K562 (cell line): ENCODE measurements around the gene GARNL3. TPM values are rescaled to one million over a fixed set of nuclear protein-coding genes. Genes with fewer than 3 reads are reported as not detected.

Experiments used
- ADNP ChIP-seq: fragments of 200-800 bp; sonication (Bioruptor generic); IDR thresholded peaks from 2 replicates; pipeline ENCODE4 v1.6.1; 2016; ENCODE audit warnings: missing genetic modification characterization, missing compliant biosample characterization
- ARNT ChIP-seq, 2 experiments: fragments of 450-650 bp; IDR thresholded peaks; 2 replicates each; pipeline ENCODE4 v1.6.1; 2016; ENCODE audit warnings: mild to moderate bottlenecking in 1 of 2
- BACH1 ChIP-seq: fragments of 200-800 bp; sonication (Bioruptor generic); IDR thresholded peaks from 2 replicates; pipeline ENCODE4 v1.6.1; 2016; ENCODE audit warnings: missing genetic modification characterization, missing compliant biosample characterization
- CTBP1 ChIP-seq: fragments of 450-650 bp; IDR thresholded peaks from 2 replicates; pipeline ENCODE4 v1.6.1; 2016; ENCODE audit warnings: borderline replicate concordance
- DACH1 ChIP-seq: fragments of 450-650 bp; IDR thresholded peaks from 2 replicates; pipeline ENCODE4 v1.6.1; 2018; ENCODE audit not compliant: partially characterized antibody
- ESRRA ChIP-seq: fragments of 450-650 bp; IDR thresholded peaks from 2 replicates; pipeline ENCODE4 v1.6.1; 2014; ENCODE audit warnings: low read depth, mild to moderate bottlenecking, moderate library complexity, borderline replicate concordance
- HDAC1 ChIP-seq, 2 experiments: fragments of 450-650 bp; IDR thresholded peaks; 2 replicates each; pipeline ENCODE4 v1.6.1; 2016 to 2017; ENCODE audit warnings: inconsistent platforms in 1 of 2, mild to moderate bottlenecking in 1 of 2, moderate library complexity in 1 of 2
- HDAC2 ChIP-seq: fragments of 450-650 bp; IDR thresholded peaks from 2 replicates; pipeline ENCODE4 v1.6.1; 2016; ENCODE audit warnings: mild to moderate bottlenecking
- KDM1A ChIP-seq, 2 experiments: fragments of 450-650 bp; IDR thresholded peaks; 2 replicates each; pipeline ENCODE4 v1.6.1; 2016; ENCODE audit warnings: mild to moderate bottlenecking in 2 of 2
- MAZ ChIP-seq, 2 experiments: fragments of 450-650 bp in 1 of 2; sonication (generic) in 1 of 2; formaldehyde crosslinking; IDR thresholded peaks in 1 of 2; conservative IDR thresholded peaks in 1 of 2; 2 replicates each; pipeline versions ENCODE4 v1.4.0 to v1.5.0; 2020; ENCODE audit warnings: mild to moderate bottlenecking in 1 of 2, missing genetic modification reagents in 1 of 2
- MED1 ChIP-seq: sonication (generic); formaldehyde crosslinking; IDR thresholded peaks from 2 replicates; pipeline ENCODE4 v1.8.1; 2023; ENCODE audit warnings: missing genetic modification reagents, borderline replicate concordance
- MEIS2 ChIP-seq: fragments of 450-650 bp; IDR thresholded peaks from 2 replicates; pipeline ENCODE4 v1.6.1; 2014; ENCODE audit warnings: mild to moderate bottlenecking; ENCODE audit not compliant: partially characterized antibody
- MTA3 ChIP-seq: fragments of 450-650 bp; formaldehyde crosslinking; IDR thresholded peaks from 2 replicates; pipeline ENCODE4 v1.6.1; 2017; ENCODE audit warnings: mild to moderate bottlenecking, borderline replicate concordance
- NR2C1 ChIP-seq, 2 experiments: fragments of 450-650 bp; IDR thresholded peaks; 2 replicates each; pipeline ENCODE4 v1.6.1; 2017; ENCODE audit warnings: mild to moderate bottlenecking in 2 of 2, antibody characterized with exemption in 1 of 2, inconsistent platforms in 1 of 2, missing compliant biosample characterization in 1 of 2, missing genetic modification characterization in 1 of 2
- RBM14 ChIP-seq: fragments of 200-400 bp; formaldehyde crosslinking; IDR thresholded peaks from 2 replicates; pipeline ENCODE4 v1.6.1; 2018; ENCODE audit warnings: low read depth, mild to moderate bottlenecking, low read length, moderate library complexity, borderline replicate concordance; ENCODE audit not compliant: insufficient read depth
- RBM34 ChIP-seq: fragments of 200-400 bp; formaldehyde crosslinking; IDR thresholded peaks from 2 replicates; pipeline ENCODE4 v1.6.1; 2018; ENCODE audit warnings: low read length, borderline replicate concordance; ENCODE audit not compliant: insufficient read depth
- SMAD4 ChIP-seq: fragments of 250-450 bp; sonication (Bioruptor Pico); conservative IDR thresholded peaks from 2 replicates; pipeline ENCODE4 v1.8.0; 2021; ENCODE audit warnings: inconsistent platforms, mild to moderate bottlenecking, moderate library complexity
- SMARCA4 ChIP-seq: fragments of 450-650 bp; IDR thresholded peaks from 2 replicates; pipeline ENCODE4 v1.6.1; 2016
- SMARCE1 ChIP-seq: fragments of 450-650 bp; IDR thresholded peaks from 2 replicates; pipeline ENCODE4 v1.7.1; 2016; ENCODE audit warnings: mild to moderate bottlenecking
- TBP ChIP-seq: optimal IDR thresholded peaks from 2 replicates; pipeline ENCODE3; 2011; ENCODE audit warnings: low read depth, low read length, improper control_type of control experiment
- TCF3 ChIP-seq: sonication (generic); formaldehyde crosslinking; IDR thresholded peaks from 2 replicates; pipeline ENCODE4 v1.4.0; 2020; ENCODE audit warnings: mild to moderate bottlenecking, missing genetic modification reagents
- ZBTB17 ChIP-seq: fragments of 450-650 bp; formaldehyde crosslinking; IDR thresholded peaks from 2 replicates; pipeline ENCODE4 v1.4.0; 2020; ENCODE audit warnings: mild to moderate bottlenecking
- ZFX ChIP-seq: sonication (generic); formaldehyde crosslinking; IDR thresholded peaks from 2 replicates; pipeline ENCODE4 v1.8.0; 2022; ENCODE audit warnings: mild to moderate bottlenecking, missing genetic modification reagents, moderate library complexity
- polyA plus RNA-seq, 8 experiments: library from polyadenylated mRNA; depleted of rRNA in 4 of 8; stranded (reverse) in 5 of 8; unstranded in 3 of 8; fragments of >200 nt; fragmentation: Nextera tagmentation in 2 of 8; fragmentation: Illumina TruSeq in 1 of 8; extraction: Ambion mirVana in 2 of 8; extraction: Trizol in 1 of 8; gene quantifications; 2 replicates each; pipeline versions ENCODE4 v1.2.1 to v1.2.3, GENCODE V29; 2011 to 2014; ENCODE audit warnings: inconsistent platforms in 1 of 8, missing spikeins in 1 of 8
- total RNA-seq, 7 experiments: library from RNA; depleted of rRNA in 6 of 7; stranded (reverse); fragments of >200 nt in 6 of 7; fragmentation: Illumina TruSeq in 2 of 7; extraction: Trizol in 2 of 7; gene quantifications; 2 replicates each; pipeline versions ENCODE4 v1.2.1 to v1.2.3, GENCODE V29; 2011 to 2021; ENCODE audit warnings: low replicate concordance in 1 of 7
- TF ChIP-seq, protein P1 (sequence below): sonication (generic); formaldehyde crosslinking; IDR thresholded peaks from 2 replicates; pipeline ENCODE4 v1.8.0; 2022; ENCODE audit warnings: missing genetic modification reagents, mild to moderate bottlenecking, moderate library complexity, borderline replicate concordance
- TF ChIP-seq, protein P2 (sequence below): sonication (generic); formaldehyde crosslinking; IDR thresholded peaks from 2 replicates; pipeline ENCODE4 v1.8.1; 2023; ENCODE audit warnings: mild to moderate bottlenecking, missing genetic modification reagents

Gene GARNL3
- total and polyA plus RNA-seq, 9 of the 15 experiments (the other 6 are each of a cell fraction or from before 2014, with no cell fraction given): 0.35 to 2.7 (median 1.6) TPM

DNA sequence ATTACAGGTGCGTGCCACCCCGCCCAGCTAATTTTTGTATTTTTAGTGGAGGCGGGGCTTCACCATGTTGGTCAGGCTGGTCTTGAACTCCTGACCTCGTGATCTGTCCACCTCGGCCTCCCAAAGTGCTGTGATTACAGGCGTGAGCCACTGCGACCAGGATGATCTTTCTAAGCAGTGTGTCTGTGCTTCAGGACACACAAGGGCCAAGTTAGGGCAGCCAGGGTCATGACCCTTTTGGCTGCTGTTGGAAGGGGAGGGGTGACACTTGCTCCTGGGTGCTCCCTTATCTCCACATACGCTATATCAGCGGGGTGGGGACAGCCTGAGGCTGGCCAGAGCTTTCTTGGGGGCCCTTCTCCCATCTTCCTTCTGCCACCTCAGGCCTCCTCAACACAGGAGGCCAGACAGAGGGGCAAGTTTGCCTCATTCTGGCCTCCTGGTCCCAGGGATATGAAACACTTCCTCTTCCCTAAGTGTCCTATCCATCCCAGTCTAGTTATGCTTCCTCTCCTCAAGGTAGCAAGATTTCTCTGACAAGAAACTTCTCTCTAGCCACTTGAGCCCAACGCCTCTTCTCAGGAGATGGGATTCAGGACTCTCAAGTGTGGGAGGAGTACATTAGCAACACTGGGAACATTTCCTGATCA is 157.7 kb downstream of the GARNL3 start (continued):
- TF ChIP-seq, protein P1, sequence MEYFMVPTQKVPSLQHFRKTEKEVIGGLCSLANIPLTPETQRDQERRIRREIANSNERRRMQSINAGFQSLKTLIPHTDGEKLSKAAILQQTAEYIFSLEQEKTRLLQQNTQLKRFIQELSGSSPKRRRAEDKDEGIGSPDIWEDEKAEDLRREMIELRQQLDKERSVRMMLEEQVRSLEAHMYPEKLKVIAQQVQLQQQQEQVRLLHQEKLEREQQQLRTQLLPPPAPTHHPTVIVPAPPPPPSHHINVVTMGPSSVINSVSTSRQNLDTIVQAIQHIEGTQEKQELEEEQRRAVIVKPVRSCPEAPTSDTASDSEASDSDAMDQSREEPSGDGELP (CRISPR knock-in tag): peak; percentile 44; the same call in 1 of the 2 replicates
- TF ChIP-seq SMARCE1 (0 out of 2 replicates have a peak, but pooled peaks have one; percentile 46), MED1 (CRISPR knock-in tag) (no peak), ZBTB17 (CRISPR knock-in tag) (no peak), ZFX (peak; percentile 35; the same call in 1 of the 2 replicates), ESRRA (peak; percentile 92), BACH1 (tag) (no peak), HDAC1 (IDR thresholded peaks at IDR 0.05) (peak in 1 of 2 experiments; percentile 61; a peak in 1 of 4 replicates), MTA3 (0 out of 2 replicates have a peak, but pooled peaks have one; percentile 37), RBM34 (no peak), RBM14 (no peak), HDAC2 (peak; percentile 66; the same call in 1 of the 2 replicates), ADNP (tag) (0 out of 2 replicates have a peak, but pooled peaks have one; percentile 62), CTBP1 (peak; percentile 83; the same call in 1 of the 2 replicates), KDM1A (IDR thresholded peaks at IDR 0.05) (peak; percentile 88 to 91), SMAD4 (CRISPR knock-in tag) (peak; percentile 37; the same call in 1 of the 2 replicates), ARNT (IDR thresholded peaks at IDR 0.05) (0 out of 4 replicates have a peak, but pooled peaks of 1 of the 2 experiments have one; percentile 43), TBP (peak; percentile 76), DACH1 (no peak), MAZ (CRISPR knock-in tag; conservative IDR thresholded peaks at IDR 0.05 in 1 of 2, IDR thresholded peaks at IDR 0.05 in 1 of 2) (peak in 1 of 2 experiments; percentile 51; a peak in 1 of 4 replicates), TCF3 (CRISPR knock-in tag) (peak; percentile 10; the same call in 1 of the 2 replicates), NR2C1 (IDR thresholded peaks at IDR 0.05) (peak; percentile 84), NR2C1 (tag; IDR thresholded peaks at IDR 0.05) (peak; percentile 93), SMARCA4 (peak; percentile 61; the same call in 1 of the 2 replicates), MEIS2 (peak; percentile 32)
- TF ChIP-seq, protein P2, sequence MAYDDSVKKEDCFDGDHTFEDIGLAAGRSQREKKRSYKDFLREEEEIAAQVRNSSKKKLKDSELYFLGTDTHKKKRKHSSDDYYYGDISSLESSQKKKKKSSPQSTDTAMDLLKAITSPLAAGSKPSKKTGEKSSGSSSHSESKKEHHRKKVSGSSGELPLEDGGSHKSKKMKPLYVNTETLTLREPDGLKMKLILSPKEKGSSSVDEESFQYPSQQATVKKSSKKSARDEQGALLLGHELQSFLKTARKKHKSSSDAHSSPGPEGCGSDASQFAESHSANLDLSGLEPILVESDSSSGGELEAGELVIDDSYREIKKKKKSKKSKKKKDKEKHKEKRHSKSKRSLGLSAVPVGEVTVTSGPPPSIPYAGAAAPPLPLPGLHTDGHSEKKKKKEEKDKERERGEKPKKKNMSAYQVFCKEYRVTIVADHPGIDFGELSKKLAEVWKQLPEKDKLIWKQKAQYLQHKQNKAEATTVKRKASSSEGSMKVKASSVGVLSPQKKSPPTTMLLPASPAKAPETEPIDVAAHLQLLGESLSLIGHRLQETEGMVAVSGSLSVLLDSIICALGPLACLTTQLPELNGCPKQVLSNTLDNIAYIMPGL (CRISPR knock-in tag): 0 out of 2 replicates have a peak, but pooled peaks have one; percentile 31
